Left ventricle myocardium inferior (tissue), 1 donor: ENCODE data around the gene KRTAP5-8. TPM values are rescaled to one million over a fixed set of nuclear protein-coding genes. Genes with fewer than 3 reads are reported as not detected.

Source experiments
- DNase-seq: peaks from one replicate; pipeline ENCODE4 v3.0.0-alpha.2; 2020
- H3K27ac ChIP-seq: fragments of 200-600 bp; replicated peaks from 2 replicates; pipeline ENCODE4 v1.8.0; 2021
- H3K27me3 ChIP-seq: fragments of 200-600 bp; 2 replicates; pipeline ENCODE4 v1.8.0; 2021; ENCODE audit warnings: low read depth
- H3K36me3 ChIP-seq: fragments of 200-600 bp; 2 replicates; pipeline ENCODE4 v1.8.0; 2021
- H3K4me1 ChIP-seq: fragments of 200-600 bp; 2 replicates; pipeline ENCODE4 v1.8.0; 2021
- H3K4me3 ChIP-seq: fragments of 200-600 bp; 2 replicates; pipeline ENCODE4 v1.8.0; 2021; ENCODE audit warnings: mild to moderate bottlenecking, moderate library complexity
- H3K9me3 ChIP-seq: fragments of 200-600 bp; replicated peaks from 2 replicates; pipeline ENCODE4 v1.8.0; 2021
- intact Hi-C: fragments of 100-400 bp; cut with micrococcal nuclease; formaldehyde crosslinking; loops from one replicate; pipeline ENCODE4 v1.11.0; 2022
- total RNA-seq: library from RNA; stranded (reverse); fragmentation: NEBNext Ultra II Directional; extraction: Animal tissue kit (Norgen Biotek cat#: 25700); gene quantifications from one replicate; pipeline ENCODE4 v1.2.1, GENCODE V29; 2021
- TF ChIP-seq, protein P1 (sequence below): fragments of 200-600 bp; IDR thresholded peaks from 2 replicates; pipeline ENCODE4 v1.8.0; 2021; ENCODE audit warnings: antibody characterized with exemption, mild to moderate bottlenecking, borderline replicate concordance
- donor health status: DM: no; HTN: yes; CAD: no; lungs with severe emphysema.

The KRTAP5-8 gene
- total RNA-seq, 1 donor from 2014 or later = not detected

DNA sequence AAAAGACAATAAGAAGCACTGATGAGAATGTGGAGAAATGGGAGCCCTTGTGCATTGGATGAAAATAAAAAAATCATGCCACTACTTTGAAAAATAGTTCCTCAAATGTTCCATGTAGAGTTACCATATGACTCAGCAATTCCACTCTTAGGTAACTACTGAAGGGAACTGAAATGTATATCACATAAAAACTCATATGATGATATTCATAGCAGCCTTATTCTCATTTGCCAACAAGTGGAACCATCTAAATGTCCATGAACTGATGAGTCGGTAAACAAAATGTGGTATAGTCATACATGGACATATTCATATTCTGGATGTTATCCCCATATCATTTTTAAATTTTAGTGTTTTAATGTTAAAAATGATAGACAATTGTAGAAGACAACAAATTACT is 13.9 kb downstream of the KRTAP5-8 start:
- Histone ChIP-seq H3K27ac (no peak overlapping the region), H3K27me3 (peaks cover 36% of the 10 kb centered on the region), H3K9me3 (no peaks in the 10 kb centered on the region), H3K4me3 (no peak overlapping the region), H3K4me1 (peaks cover 9% of the 10 kb centered on the region), H3K36me3 (no peaks in the 10 kb centered on the region)
- DNase-seq = no peak
- intact Hi-C loops = no loop called here
- TF ChIP-seq, protein P1, sequence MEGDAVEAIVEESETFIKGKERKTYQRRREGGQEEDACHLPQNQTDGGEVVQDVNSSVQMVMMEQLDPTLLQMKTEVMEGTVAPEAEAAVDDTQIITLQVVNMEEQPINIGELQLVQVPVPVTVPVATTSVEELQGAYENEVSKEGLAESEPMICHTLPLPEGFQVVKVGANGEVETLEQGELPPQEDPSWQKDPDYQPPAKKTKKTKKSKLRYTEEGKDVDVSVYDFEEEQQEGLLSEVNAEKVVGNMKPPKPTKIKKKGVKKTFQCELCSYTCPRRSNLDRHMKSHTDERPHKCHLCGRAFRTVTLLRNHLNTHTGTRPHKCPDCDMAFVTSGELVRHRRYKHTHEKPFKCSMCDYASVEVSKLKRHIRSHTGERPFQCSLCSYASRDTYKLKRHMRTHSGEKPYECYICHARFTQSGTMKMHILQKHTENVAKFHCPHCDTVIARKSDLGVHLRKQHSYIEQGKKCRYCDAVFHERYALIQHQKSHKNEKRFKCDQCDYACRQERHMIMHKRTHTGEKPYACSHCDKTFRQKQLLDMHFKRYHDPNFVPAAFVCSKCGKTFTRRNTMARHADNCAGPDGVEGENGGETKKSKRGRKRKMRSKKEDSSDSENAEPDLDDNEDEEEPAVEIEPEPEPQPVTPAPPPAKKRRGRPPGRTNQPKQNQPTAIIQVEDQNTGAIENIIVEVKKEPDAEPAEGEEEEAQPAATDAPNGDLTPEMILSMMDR = no peak

DNA sequence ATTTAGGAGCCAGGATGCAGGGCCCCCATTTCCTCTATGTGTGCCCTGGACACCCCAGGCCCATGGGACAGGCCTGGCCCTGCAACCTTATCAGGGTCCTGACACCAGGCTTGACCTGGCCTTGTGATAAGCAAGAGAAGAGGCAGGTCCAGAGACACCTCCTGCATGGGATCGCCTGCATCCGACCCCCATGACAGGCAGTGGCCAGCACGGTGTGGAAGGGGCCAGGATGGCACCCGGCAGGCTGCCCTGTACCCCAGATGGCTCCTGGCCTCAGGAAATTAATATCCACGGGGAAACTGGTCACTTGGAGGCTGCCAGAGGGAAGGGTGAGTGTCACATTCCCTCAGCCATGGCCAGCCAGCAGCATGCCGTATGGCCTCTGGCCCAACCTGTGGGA is 17.2 kb downstream of the KRTAP5-8 start:
- Histone ChIP-seq H3K9me3 (no peaks in the 10 kb centered on the region), H3K27ac (no peak overlapping the region), H3K4me3 (no peak overlapping the region), H3K36me3 (no peaks in the 10 kb centered on the region), H3K27me3 (peaks cover 19% of the 10 kb centered on the region), H3K4me1 (no peaks in the 10 kb centered on the region)
- TF ChIP-seq, protein P1 = no peak
- intact Hi-C loops = no loop called here
- no peak for DNase-seq

DNA sequence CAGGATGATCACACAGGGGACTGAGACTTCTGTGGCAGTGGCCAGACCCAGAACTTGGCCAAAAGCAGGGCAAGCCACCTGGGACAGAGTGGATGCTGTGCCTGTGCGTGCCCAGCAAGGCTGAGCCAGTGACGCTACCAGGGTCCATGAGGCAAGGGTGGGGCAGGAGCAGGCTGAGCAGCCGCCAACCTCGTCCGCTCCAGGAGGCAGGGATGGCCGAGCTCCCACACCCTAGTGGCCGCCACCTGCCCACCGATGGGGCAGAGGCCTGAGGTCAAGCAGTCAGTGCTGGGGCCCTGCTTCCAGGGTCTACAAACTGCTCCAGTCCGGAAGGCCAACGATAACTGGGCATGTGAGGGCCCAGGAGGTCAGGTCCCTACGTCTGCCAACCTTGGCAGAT is 17.7 kb downstream of the KRTAP5-8 start:
- intact Hi-C loops = no loop called here
- TF ChIP-seq, protein P1 = no peak
- no peak overlapping the region for H3K27ac ChIP-seq

DNA sequence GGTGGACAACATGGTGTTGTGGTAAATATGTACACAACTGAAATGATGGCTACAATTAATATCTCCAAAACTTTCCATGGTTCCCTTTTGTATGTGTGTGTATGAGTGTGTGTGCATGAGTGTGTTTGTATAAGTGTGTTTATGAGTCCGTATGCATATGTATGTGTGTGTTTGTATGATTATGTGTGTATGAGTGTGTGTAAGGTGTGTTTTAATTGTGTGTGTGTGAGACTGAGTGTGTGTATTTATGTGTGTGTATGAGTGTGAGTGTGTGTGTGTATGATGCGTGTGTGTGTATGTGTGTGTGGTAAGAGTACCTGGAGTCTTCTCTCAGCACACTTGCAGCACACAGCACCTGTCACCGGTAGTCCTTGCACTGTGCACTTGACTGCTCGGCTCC is 18.2 kb downstream of the KRTAP5-8 start:
- TF ChIP-seq, protein P1 = no peak
- no peak for DNase-seq
- Histone ChIP-seq H3K9me3 (peaks cover 5% of the 10 kb centered on the region), H3K4me1 (no peaks in the 10 kb centered on the region), H3K27me3 (peaks cover 19% of the 10 kb centered on the region), H3K4me3 (no peak overlapping the region), H3K36me3 (no peaks in the 10 kb centered on the region), H3K27ac (no peak overlapping the region)
- intact Hi-C loops = no loop called here

More for the DNA sequence above, 17.7 kb downstream of the KRTAP5-8 start:
- Histone ChIP-seq H3K27me3 (peaks cover 19% of the 10 kb centered on the region), H3K4me3 (no peak overlapping the region), H3K9me3 (peaks cover 4% of the 10 kb centered on the region), H3K4me1 (no peaks in the 10 kb centered on the region), H3K36me3 (no peaks in the 10 kb centered on the region)
- no peak for DNase-seq

DNA sequence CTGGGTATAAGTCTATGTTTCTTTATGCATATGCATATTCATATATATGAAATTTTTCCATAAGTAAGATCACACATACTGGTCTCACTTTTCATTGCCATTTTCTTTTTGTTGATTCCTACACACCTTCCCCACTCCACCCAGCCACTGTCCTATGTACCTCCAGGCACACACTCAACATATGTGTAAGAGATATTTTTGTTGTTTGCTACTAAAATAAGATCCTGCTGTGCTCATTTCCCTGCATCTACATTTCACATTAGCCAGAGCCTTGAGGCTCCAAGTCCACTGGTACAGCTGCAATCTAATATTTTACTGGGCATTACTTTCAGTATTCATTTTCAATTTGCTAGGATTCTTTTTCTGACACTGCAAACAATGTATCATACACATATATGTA is 19.4 kb downstream of the KRTAP5-8 start:
- H3K4me1 ChIP-seq = no peaks in the 10 kb centered on the region
- no peaks in the 10 kb centered on the region for H3K36me3 ChIP-seq
- H3K27ac ChIP-seq = no peak overlapping the region
- DNase-seq = no peak
- peaks cover 5% of the 10 kb centered on the region for H3K9me3 ChIP-seq
- intact Hi-C loops = no loop called here
- H3K4me3 ChIP-seq = no peak overlapping the region
- TF ChIP-seq, protein P1 = no peak
- H3K27me3 ChIP-seq = peaks cover 23% of the 10 kb centered on the region

DNA sequence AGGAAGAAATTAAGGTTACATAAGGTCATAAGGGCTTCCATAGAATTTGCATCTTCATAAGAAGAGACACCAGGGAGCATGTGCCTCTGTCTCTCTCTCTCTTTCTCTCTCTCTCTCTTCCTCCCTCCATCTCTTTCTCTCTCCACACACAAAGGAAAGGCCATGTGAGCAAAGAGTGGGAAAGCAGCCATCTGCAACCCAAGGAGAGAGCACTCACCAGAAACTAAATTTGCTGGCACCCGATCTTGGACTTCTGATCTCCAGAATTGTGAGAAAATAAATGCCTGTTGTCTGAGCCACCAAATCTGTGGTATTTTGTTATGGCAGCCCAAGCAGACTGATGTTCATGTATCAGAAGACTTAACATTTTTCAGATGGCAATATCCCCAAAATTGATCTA is 21.2 kb downstream of the KRTAP5-8 start:
- no peaks in the 10 kb centered on the region for H3K4me1 ChIP-seq
- H3K36me3 ChIP-seq = no peaks in the 10 kb centered on the region
- no peak overlapping the region for H3K4me3 ChIP-seq
- DNase-seq = no peak
- peaks cover 41% of the 10 kb centered on the region for H3K27me3 ChIP-seq
- intact Hi-C loops = no loop called here
- H3K9me3 ChIP-seq = peaks cover 5% of the 10 kb centered on the region
- TF ChIP-seq, protein P1 = no peak
- no peak overlapping the region for H3K27ac ChIP-seq
